Activated CD4-positive, CD25-positive, alpha-beta regulatory T cell treated with anti-CD3 and anti-CD28 coated beads, Interleukin-2, amount 50 U/mL, for 24 hours (primary cell): ENCODE data around the gene VAV2.

Source experiments
- ATAC-seq, 2 donors: fragments of 150-1000 bp; cut with Tn5 transposase; one replicate each; pipeline ENCODE4 v1.10.0; 2021; ENCODE audit warnings: mild to moderate bottlenecking in 1 of 2, moderate library complexity in 1 of 2

VAV2 gene

GRCh38 chr9:133812077-133812868 is 179.9 kb downstream of the VAV2 start:
- ATAC-seq, result no peak

- no peak for ATAC-seq
Observed at GRCh38 chr9:133811471-133811870, 180.7 kb downstream of the VAV2 start.

GRCh38 chr9:133810556-133811195 is 181.4 kb downstream of the VAV2 start:
- no peak for ATAC-seq

- ATAC-seq, result no peak
Observed at GRCh38 chr9:133809335-133809734, 182.8 kb downstream of the VAV2 start.

- ATAC-seq, result no peak
Observed at GRCh38 chr9:133807818-133808217, 184.3 kb downstream of the VAV2 start.

- ATAC-seq, result no peak
Observed at GRCh38 chr9:133807037-133807436, 185.1 kb downstream of the VAV2 start.

GRCh38 chr9:133806623-133807010 is 185.5 kb downstream of the VAV2 start:
- ATAC-seq, result no peak

- no peak for ATAC-seq
Observed at GRCh38 chr9:133805876-133806622, 186.1 kb downstream of the VAV2 start.

- ATAC-seq, result no peak
Observed at GRCh38 chr9:133804199-133804598, 187.9 kb downstream of the VAV2 start.

GRCh38 chr9:133803745-133804144 is 188.4 kb downstream of the VAV2 start:
- no peak for ATAC-seq

- no peak for ATAC-seq
Observed at GRCh38 chr9:133803028-133803585, 189.0 kb downstream of the VAV2 start.

- ATAC-seq, result no peak
Observed at GRCh38 chr9:133801739-133802138, 190.4 kb downstream of the VAV2 start.

GRCh38 chr9:133800266-133800665 is 191.9 kb downstream of the VAV2 start:
- ATAC-seq, result no peak

- ATAC-seq, result no peak
Observed at GRCh38 chr9:133799716-133800115, 192.4 kb downstream of the VAV2 start.

GRCh38 chr9:133799106-133799505 is 193.0 kb downstream of the VAV2 start:
- no peak for ATAC-seq

- no peak for ATAC-seq
Observed at GRCh38 chr9:133798160-133798559, 194.0 kb downstream of the VAV2 start.

- ATAC-seq, result no peak
Observed at GRCh38 chr9:133797406-133798105, 194.6 kb downstream of the VAV2 start.

- ATAC-seq, result no peak
Observed at GRCh38 chr9:133796562-133796961, 195.6 kb downstream of the VAV2 start.

- no peak for ATAC-seq
Observed at GRCh38 chr9:133795049-133795448, 197.1 kb downstream of the VAV2 start.

GRCh38 chr9:133794016-133794760 is 197.9 kb downstream of the VAV2 start:
- no peak for ATAC-seq

GRCh38 chr9:133793471-133793870 is 198.7 kb downstream of the VAV2 start:
- ATAC-seq, result no peak
